ENCODE results near the gene NT5C1A.

The NT5C1A gene

GRCh38 chr1:39620659-39621165 lies 51.2 kb downstream of the NT5C1A start:
- H3K27me3 ChIP-seq (ENCODE audit: control insufficient read depth in 3 of 3, insufficient read depth in 3 of 3, low read depth in 1 of 3, low read length in 3 of 3) = peaks cover 0 to 30% (median 0%) of the 10 kb centered on the region in 3 experiments
- H3K4ac ChIP-seq (ENCODE audit: low read length) = no peak overlapping the region
- H2BK12ac ChIP-seq (ENCODE audit: low read length) = no peak overlapping the region
- H2BK5ac ChIP-seq (ENCODE audit: low read length) = no peak overlapping the region
- H3K4me3 ChIP-seq (ENCODE audit: low read length in 2 of 2) = no peak overlapping the region
- H2BK15ac ChIP-seq (ENCODE audit: low read length) = no peak overlapping the region
- H3K18ac ChIP-seq (ENCODE audit: low read length) = no peak overlapping the region
- no peaks in the 10 kb centered on the region for H3K79me1 ChIP-seq (ENCODE audit: low read depth, low read length)
- H3K14ac ChIP-seq (ENCODE audit: low read length) = no peak overlapping the region
- H3K9ac ChIP-seq (ENCODE audit: low read depth, low read length, poor library complexity) = no peak overlapping the region
- H2BK120ac ChIP-seq (ENCODE audit: low read depth, low read length) = no peak overlapping the region
- no peak for DNase-seq (ENCODE audit: low spot score)
- H3K36me3 ChIP-seq (replicated peaks in 1 of 2; ENCODE audit: control insufficient read depth in 2 of 2, insufficient read depth in 2 of 2, low read length in 2 of 2) = peaks cover 0 to 2% of the 10 kb centered on the region in 2 donors
- no CpG with 5 or more reads among the region's 3 CpGs for WGBS, 2 donors (ENCODE audit: extremely low coverage in 2 of 2, insufficient read length in 2 of 2, insufficient replicate concordance in 1 of 2)
- H3K4me1 ChIP-seq (ENCODE audit: control insufficient read depth in 2 of 2, insufficient read depth in 1 of 2, low read depth in 1 of 2, low read length in 2 of 2) = peaks cover 0 to 2% of the 10 kb centered on the region in 2 donors
- H2AK5ac ChIP-seq (ENCODE audit: low read depth, low read length) = no peak overlapping the region
- no peak overlapping the region for H3K27ac ChIP-seq (replicated peaks; ENCODE audit: low read length)
- H4K8ac ChIP-seq (ENCODE audit: low read depth, low read length) = no peak overlapping the region
- H3K9me3 ChIP-seq (replicated peaks in 1 of 2; ENCODE audit: control insufficient read depth in 2 of 2, insufficient read depth in 1 of 2, low read depth in 1 of 2, low read length in 2 of 2) = peaks cover 0 to 5% of the 10 kb centered on the region in 2 donors
- no peak overlapping the region for H3K4me2 ChIP-seq (ENCODE audit: insufficient read depth, low read length, poor library complexity, severe bottlenecking)
- no peak overlapping the region for H2AFZ ChIP-seq (ENCODE audit: low read length)
- no peak overlapping the region for H4K91ac ChIP-seq (ENCODE audit: low read depth, low read length, poor library complexity)
- H3K23ac ChIP-seq (ENCODE audit: low read depth, low read length, poor library complexity) = no peak overlapping the region

GRCh38 chr1:39617488-39618049 lies 54.3 kb downstream of the NT5C1A start:
- DNase-seq (ENCODE audit: low spot score) = no peak
- H3K18ac ChIP-seq (ENCODE audit: low read length) = no peak overlapping the region
- no peak overlapping the region for H3K4ac ChIP-seq (ENCODE audit: low read length)
- H3K36me3 ChIP-seq (replicated peaks in 1 of 2; ENCODE audit: control insufficient read depth in 2 of 2, insufficient read depth in 2 of 2, low read length in 2 of 2) = peaks cover 0 to 2% of the 10 kb centered on the region in 2 donors
- H2BK120ac ChIP-seq (ENCODE audit: low read depth, low read length) = no peak overlapping the region
- H3K4me2 ChIP-seq (ENCODE audit: insufficient read depth, low read length, poor library complexity, severe bottlenecking) = no peak overlapping the region
- peaks cover 0 to 8% (median 0%) of the 10 kb centered on the region in 3 experiments for H3K27me3 ChIP-seq (ENCODE audit: control insufficient read depth in 3 of 3, insufficient read depth in 3 of 3, low read depth in 1 of 3, low read length in 3 of 3)
- peaks cover 0 to 2% of the 10 kb centered on the region in 2 donors for H3K4me1 ChIP-seq (ENCODE audit: control insufficient read depth in 2 of 2, insufficient read depth in 1 of 2, low read depth in 1 of 2, low read length in 2 of 2)
- no peak overlapping the region for H2BK15ac ChIP-seq (ENCODE audit: low read length)
- peaks cover 0 to 5% of the 10 kb centered on the region in 2 donors for H3K9me3 ChIP-seq (replicated peaks in 1 of 2; ENCODE audit: control insufficient read depth in 2 of 2, insufficient read depth in 1 of 2, low read depth in 1 of 2, low read length in 2 of 2)
- no peak overlapping the region for H2BK5ac ChIP-seq (ENCODE audit: low read length)
- H3K23ac ChIP-seq (ENCODE audit: low read depth, low read length, poor library complexity) = no peak overlapping the region
- WGBS, 2 donors (ENCODE audit: extremely low coverage in 2 of 2, insufficient read length in 2 of 2, insufficient replicate concordance in 1 of 2) = no CpG with 5 or more reads among the region's 4 CpGs
- H2AK5ac ChIP-seq (ENCODE audit: low read depth, low read length) = no peak overlapping the region
- no peak overlapping the region for H4K91ac ChIP-seq (ENCODE audit: low read depth, low read length, poor library complexity)
- no peak overlapping the region for H2BK12ac ChIP-seq (ENCODE audit: low read length)
- no peak overlapping the region for H3K27ac ChIP-seq (replicated peaks; ENCODE audit: low read length)
- no peaks in the 10 kb centered on the region for H3K79me1 ChIP-seq (ENCODE audit: low read depth, low read length)
- no peak overlapping the region for H3K9ac ChIP-seq (ENCODE audit: low read depth, low read length, poor library complexity)
- H3K4me3 ChIP-seq (ENCODE audit: low read length in 2 of 2) = no peak overlapping the region
- H2AFZ ChIP-seq (ENCODE audit: low read length) = no peak overlapping the region
- no peak overlapping the region for H3K14ac ChIP-seq (ENCODE audit: low read length)
- H4K8ac ChIP-seq (ENCODE audit: low read depth, low read length) = no peak overlapping the region

GRCh38 chr1:39615086-39615673 lies 56.7 kb downstream of the NT5C1A start:
- Histone ChIP-seq H3K36me3 (replicated peaks in 1 of 2; ENCODE audit: control insufficient read depth in 2 of 2, insufficient read depth in 2 of 2, low read length in 2 of 2) (peaks cover 0 to 2% of the 10 kb centered on the region in 2 donors), H3K18ac (ENCODE audit: low read length) (no peak overlapping the region), H2BK12ac (ENCODE audit: low read length) (no peak overlapping the region), H3K9ac (ENCODE audit: low read depth, low read length, poor library complexity) (no peak overlapping the region), H2BK15ac (ENCODE audit: low read length) (no peak overlapping the region), H2BK5ac (ENCODE audit: low read length) (no peak overlapping the region), H3K27me3 (ENCODE audit: control insufficient read depth in 3 of 3, insufficient read depth in 3 of 3, low read depth in 1 of 3, low read length in 3 of 3) (peaks cover 0 to 11% (median 3%) of the 10 kb centered on the region in 3 experiments), H2AFZ (ENCODE audit: low read length) (no peak overlapping the region), H3K23ac (ENCODE audit: low read depth, low read length, poor library complexity) (no peak overlapping the region), H4K91ac (ENCODE audit: low read depth, low read length, poor library complexity) (no peak overlapping the region), H3K9me3 (replicated peaks in 1 of 2; ENCODE audit: control insufficient read depth in 2 of 2, insufficient read depth in 1 of 2, low read depth in 1 of 2, low read length in 2 of 2) (peaks cover 0 to 5% of the 10 kb centered on the region in 2 donors), H2AK5ac (ENCODE audit: low read depth, low read length) (no peak overlapping the region), H3K79me1 (ENCODE audit: low read depth, low read length) (no peaks in the 10 kb centered on the region), H3K4me3 (ENCODE audit: low read length in 2 of 2) (no peak overlapping the region), H3K4me2 (ENCODE audit: insufficient read depth, low read length, poor library complexity, severe bottlenecking) (no peak overlapping the region), H2BK120ac (ENCODE audit: low read depth, low read length) (no peak overlapping the region), H3K4ac (ENCODE audit: low read length) (no peak overlapping the region), H3K27ac (replicated peaks; ENCODE audit: low read length) (no peak overlapping the region), H3K4me1 (ENCODE audit: control insufficient read depth in 2 of 2, insufficient read depth in 1 of 2, low read depth in 1 of 2, low read length in 2 of 2) (peaks cover 0 to 2% of the 10 kb centered on the region in 2 donors), H4K8ac (ENCODE audit: low read depth, low read length) (no peak overlapping the region), H3K14ac (ENCODE audit: low read length) (no peak overlapping the region)
- WGBS, 2 donors (ENCODE audit: extremely low coverage in 2 of 2, insufficient read length in 2 of 2, insufficient replicate concordance in 1 of 2) = no CpG with 5 or more reads among the region's 8 CpGs
- DNase-seq (ENCODE audit: low spot score) = no peak

- H3K4me1 ChIP-seq (ENCODE audit: control insufficient read depth in 2 of 2, insufficient read depth in 1 of 2, low read depth in 1 of 2, low read length in 2 of 2) = peaks cover 0 to 4% of the 10 kb centered on the region in 2 donors
- no peaks in the 10 kb centered on the region for H3K79me1 ChIP-seq (ENCODE audit: low read depth, low read length)
- no peak overlapping the region for H2BK5ac ChIP-seq (ENCODE audit: low read length)
- H3K14ac ChIP-seq (ENCODE audit: low read length) = no peak overlapping the region
- no peak overlapping the region for H2BK12ac ChIP-seq (ENCODE audit: low read length)
- peaks cover 0 to 2% of the 10 kb centered on the region in 2 donors for H3K36me3 ChIP-seq (replicated peaks in 1 of 2; ENCODE audit: control insufficient read depth in 2 of 2, insufficient read depth in 2 of 2, low read length in 2 of 2)
- no peak overlapping the region for H2AK5ac ChIP-seq (ENCODE audit: low read depth, low read length)
- DNase-seq (ENCODE audit: low spot score) = no peak
- no peak overlapping the region for H3K9ac ChIP-seq (ENCODE audit: low read depth, low read length, poor library complexity)
- no peak overlapping the region for H3K18ac ChIP-seq (ENCODE audit: low read length)
- no peak overlapping the region for H3K4ac ChIP-seq (ENCODE audit: low read length)
- H4K8ac ChIP-seq (ENCODE audit: low read depth, low read length) = no peak overlapping the region
- peaks cover 0 to 8% (median 6%) of the 10 kb centered on the region in 3 experiments for H3K27me3 ChIP-seq (ENCODE audit: control insufficient read depth in 3 of 3, insufficient read depth in 3 of 3, low read depth in 1 of 3, low read length in 3 of 3)
- no peak overlapping the region for H3K4me3 ChIP-seq (ENCODE audit: low read length in 2 of 2)
- H4K91ac ChIP-seq (ENCODE audit: low read depth, low read length, poor library complexity) = no peak overlapping the region
- no CpG with 5 or more reads among the region's 6 CpGs for WGBS, 2 donors (ENCODE audit: extremely low coverage in 2 of 2, insufficient read length in 2 of 2, insufficient replicate concordance in 1 of 2)
- H2AFZ ChIP-seq (ENCODE audit: low read length) = no peak overlapping the region
- H2BK15ac ChIP-seq (ENCODE audit: low read length) = no peak overlapping the region
- H3K9me3 ChIP-seq (replicated peaks in 1 of 2; ENCODE audit: control insufficient read depth in 2 of 2, insufficient read depth in 1 of 2, low read depth in 1 of 2, low read length in 2 of 2) = peaks cover 0 to 5% of the 10 kb centered on the region in 2 donors
- H3K23ac ChIP-seq (ENCODE audit: low read depth, low read length, poor library complexity) = no peak overlapping the region
- no peak overlapping the region for H3K27ac ChIP-seq (replicated peaks; ENCODE audit: low read length)
- H3K4me2 ChIP-seq (ENCODE audit: insufficient read depth, low read length, poor library complexity, severe bottlenecking) = no peak overlapping the region
- no peak overlapping the region for H2BK120ac ChIP-seq (ENCODE audit: low read depth, low read length)
These were observed 57.4 kb downstream of the NT5C1A start for GRCh38 chr1:39614488-39614887.
